H9 (cell line): ENCODE results near the gene MYMX. TPM values are rescaled to one million over a fixed set of nuclear protein-coding genes. Genes with fewer than 3 reads are reported as not detected.

ENCODE experiments used
- DNase-seq: peaks from one replicate; pipeline ENCODE4 v3.0.0-alpha.2; 2017
- H2AFZ ChIP-seq: one replicate; pipeline ENCODE4 v1.6.1; 2013; ENCODE audit warnings: mild to moderate bottlenecking, low read length, control low read depth, moderate library complexity
- H2AK5ac ChIP-seq: 2 replicates; pipeline ENCODE4 v1.6.1; 2013; ENCODE audit warnings: low read length, control low read depth, mixed read lengths; ENCODE audit not compliant: insufficient read length
- H2BK120ac ChIP-seq: one replicate; pipeline ENCODE4 v1.6.1; 2013; ENCODE audit warnings: low read depth, mild to moderate bottlenecking, low read length, control low read depth, inconsistent platforms; ENCODE audit not compliant: poor library complexity, severe bottlenecking
- H2BK12ac ChIP-seq: 2 replicates; pipeline ENCODE4 v1.6.1; 2013; ENCODE audit warnings: low read length, control low read depth, mixed read lengths, low read depth; ENCODE audit not compliant: insufficient read length
- H2BK15ac ChIP-seq: 2 replicates; pipeline ENCODE4 v1.6.1; 2013; ENCODE audit warnings: low read depth, low read length, control low read depth
- H2BK20ac ChIP-seq: one replicate; pipeline ENCODE4 v1.6.1; 2013; ENCODE audit warnings: low read depth, mild to moderate bottlenecking, low read length, control low read depth, inconsistent platforms; ENCODE audit not compliant: poor library complexity, severe bottlenecking
- H2BK5ac ChIP-seq: 2 replicates; pipeline ENCODE4 v1.6.1; 2013; ENCODE audit warnings: low read length, control low read depth, mixed read lengths; ENCODE audit not compliant: insufficient read length
- H3K14ac ChIP-seq: 2 replicates; pipeline ENCODE4 v1.6.1; 2013; ENCODE audit warnings: low read length, control low read depth; ENCODE audit not compliant: insufficient read depth
- H3K18ac ChIP-seq: 2 replicates; pipeline ENCODE4 v1.6.1; 2013; ENCODE audit warnings: low read depth, mild to moderate bottlenecking, mixed read lengths, low read length, control low read depth; ENCODE audit not compliant: insufficient read length
- H3K23ac ChIP-seq: 2 replicates; pipeline ENCODE4 v1.6.1; 2013; ENCODE audit warnings: low read length, control low read depth, mixed read lengths, low read depth; ENCODE audit not compliant: insufficient read length
- H3K23me2 ChIP-seq: 2 replicates; pipeline ENCODE4 v1.6.1; 2013; ENCODE audit warnings: low read depth, mild to moderate bottlenecking, mixed read lengths, low read length, control low read depth; ENCODE audit not compliant: insufficient read length, poor library complexity, severe bottlenecking
- H3K27ac ChIP-seq: 2 replicates; pipeline ENCODE4 v1.5.1; 2013; ENCODE audit warnings: low read length, control low read depth, mixed read lengths, low read depth; ENCODE audit not compliant: insufficient read length
- H3K27me3 ChIP-seq: 2 replicates; pipeline ENCODE4 v1.6.1; 2013; ENCODE audit warnings: low read length, control low read depth, inconsistent platforms; ENCODE audit not compliant: insufficient read depth
- H3K4ac ChIP-seq: 2 replicates; pipeline ENCODE4 v1.6.1; 2013; ENCODE audit warnings: low read depth, mild to moderate bottlenecking, control low read depth, inconsistent platforms, low read length, moderate library complexity
- H3K4me1 ChIP-seq: 2 replicates; pipeline ENCODE4 v1.6.1; 2013; ENCODE audit warnings: low read length, control low read depth, inconsistent platforms; ENCODE audit not compliant: insufficient read depth
- H3K4me2 ChIP-seq: 2 replicates; pipeline ENCODE4 v1.6.1; 2013; ENCODE audit warnings: low read length, control low read depth, mixed read lengths; ENCODE audit not compliant: insufficient read length, insufficient read depth
- H3K56ac ChIP-seq: 2 replicates; pipeline ENCODE4 v1.6.1; 2013; ENCODE audit warnings: low read depth, mild to moderate bottlenecking, mixed read lengths, low read length, control low read depth; ENCODE audit not compliant: insufficient read length
- H3K79me1 ChIP-seq: 2 replicates; pipeline ENCODE4 v1.6.1; 2013; ENCODE audit warnings: low read depth, mild to moderate bottlenecking, moderate library complexity, low read length, control low read depth, inconsistent platforms; ENCODE audit not compliant: insufficient read depth, poor library complexity, severe bottlenecking
- H3K79me2 ChIP-seq: 2 replicates; pipeline ENCODE4 v1.6.1; 2013; ENCODE audit warnings: low read length, control low read depth, inconsistent platforms; ENCODE audit not compliant: insufficient read depth
- H3K9ac ChIP-seq: 2 replicates; pipeline ENCODE4 v1.6.1; 2013; ENCODE audit warnings: low read length, control low read depth, mixed read lengths; ENCODE audit not compliant: insufficient read length; ENCODE audit errors: extremely low read depth
- H3K9me3 ChIP-seq: one replicate; pipeline ENCODE4 v1.6.1; 2013; ENCODE audit warnings: low read depth, low read length, inconsistent platforms; ENCODE audit not compliant: control insufficient read depth
- H3T11ph ChIP-seq: one replicate; pipeline ENCODE4 v1.6.1; 2013; ENCODE audit warnings: mild to moderate bottlenecking, low read length, control low read depth, inconsistent platforms
- H4K20me1 ChIP-seq: one replicate; pipeline ENCODE4 v1.6.1; 2013; ENCODE audit not compliant: control insufficient read depth, insufficient read length, insufficient read depth
- H4K5ac ChIP-seq: 2 replicates; pipeline ENCODE4 v1.6.1; 2013; ENCODE audit warnings: low read depth, mild to moderate bottlenecking, mixed read lengths, low read length, control low read depth; ENCODE audit not compliant: insufficient read length
- H4K8ac ChIP-seq: replicated peaks from 2 replicates; pipeline ENCODE4 v1.6.1; 2013; ENCODE audit warnings: low read length, control low read depth, mixed read lengths, low read depth; ENCODE audit not compliant: insufficient read length
- H4K91ac ChIP-seq: 2 replicates; pipeline ENCODE4 v1.6.1; 2013; ENCODE audit warnings: low read depth, mild to moderate bottlenecking, moderate library complexity, mixed read lengths, low read length, control low read depth; ENCODE audit not compliant: insufficient read length
- H3K27ac Mint-ChIP-seq, 3 experiments: 2 replicates in 2 of 3; 3 replicates in 1 of 3; pipeline ENCODE4 v1.8.0; 2020 to 2021; ENCODE audit warnings: mixed read lengths in 3 of 3, mild to moderate bottlenecking in 1 of 3, moderate library complexity in 1 of 3
- H3K27me3 Mint-ChIP-seq: 2 replicates; pipeline ENCODE4 v1.8.0; 2021; ENCODE audit warnings: low read depth, mild to moderate bottlenecking, moderate library complexity, mixed read lengths
- H3K36me3 Mint-ChIP-seq, 3 experiments: 2 replicates in 2 of 3; 3 replicates in 1 of 3; pipeline ENCODE4 v1.8.0; 2020 to 2021; ENCODE audit warnings: low read depth in 3 of 3, mixed read lengths in 3 of 3; ENCODE audit not compliant: insufficient read depth in 1 of 3
- H3K4me1 Mint-ChIP-seq, 2 experiments: 2 replicates each; pipeline ENCODE4 v1.8.0; 2020; ENCODE audit warnings: mixed read lengths in 2 of 2
- H3K4me3 Mint-ChIP-seq, 2 experiments: 2 replicates in 1 of 2; 3 replicates in 1 of 2; pipeline ENCODE4 v1.8.0; 2020 to 2021; ENCODE audit warnings: mild to moderate bottlenecking in 2 of 2, mixed read lengths in 2 of 2, moderate library complexity in 1 of 2
- H3K9me3 Mint-ChIP-seq, 2 experiments: 2 replicates in 1 of 2; 3 replicates in 1 of 2; pipeline ENCODE4 v1.8.0; 2020; ENCODE audit warnings: mild to moderate bottlenecking in 2 of 2, mixed read lengths in 2 of 2, moderate library complexity in 1 of 2
- WGBS: extraction: QIAGEN DNeasy Blood & Tissue Kit; methylation state at CpG from one replicate; pipeline ENCODE4 v1.1.7; 2013; ENCODE audit warnings: missing lambda C conversion rate, low lambda C conversion rate, mixed read lengths; ENCODE audit not compliant: insufficient read length; ENCODE audit errors: extremely low coverage; 5-methylcytosine and 5-hydroxymethylcytosine counted together
- total RNA-seq: library from RNA; stranded (reverse); gene quantifications from 2 replicates; pipeline ENCODE4 v1.2.1, GENCODE V29; 2021
- TF ChIP-seq, protein P1 (sequence below): fragments of 200-600 bp; sonication (generic); conservative IDR thresholded peaks from 3 replicates; pipeline ENCODE4 v1.8.0; 2021; ENCODE audit warnings: antibody characterized with exemption, mild to moderate bottlenecking

MYMX gene
- total RNA-seq, 1 experiment from 2014 or later = 1.1 TPM

DNA sequence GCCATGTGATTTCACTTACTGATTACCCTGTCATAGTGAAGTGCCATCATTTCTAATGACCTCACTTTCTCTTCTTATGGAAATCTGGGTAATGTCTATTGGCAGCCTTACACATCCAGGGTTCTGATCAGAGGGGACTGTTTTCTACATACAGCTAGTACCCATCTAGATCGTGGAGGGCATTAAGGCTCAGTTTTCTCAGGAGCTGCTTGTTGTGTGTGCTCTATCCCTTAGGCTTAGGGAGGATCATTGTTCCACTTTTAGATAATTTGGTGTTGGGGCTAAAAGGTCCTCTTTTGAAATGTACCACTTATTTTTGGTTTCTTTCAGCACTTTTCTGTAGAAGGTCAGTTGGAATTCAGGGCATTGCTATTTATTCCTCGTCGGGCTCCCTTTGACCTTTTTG, 34.0 kb downstream of the MYMX start:
- H3K27ac Mint-ChIP-seq = peak overlapping the region in 1 of 3 experiments; percentile 50; a peak in 2 of 7 replicates
- no peak overlapping the region for H3K14ac ChIP-seq
- H4K20me1 ChIP-seq = no peaks in the 10 kb centered on the region
- no peak overlapping the region for H3K4ac ChIP-seq
- no peak overlapping the region for H2AK5ac ChIP-seq
- H3K4me1 Mint-ChIP-seq = peaks cover 45 to 48% of the 10 kb centered on the region in 2 experiments
- no peak overlapping the region for H3T11ph ChIP-seq
- no peak overlapping the region for H4K8ac ChIP-seq
- H2AFZ ChIP-seq = no peak overlapping the region
- H2BK12ac ChIP-seq = no peak overlapping the region
- no peaks in the 10 kb centered on the region for H3K27me3 ChIP-seq
- peaks cover 3% of the 10 kb centered on the region; the same call in 1 of the 2 replicates for H3K27me3 Mint-ChIP-seq
- no peak overlapping the region for H3K23ac ChIP-seq
- no peak overlapping the region for H2BK5ac ChIP-seq
- H3K56ac ChIP-seq = no peak overlapping the region
- H2BK20ac ChIP-seq = no peak overlapping the region
- no peak for DNase-seq
- H3K9me3 ChIP-seq = no peaks in the 10 kb centered on the region
- no peak overlapping the region for H3K9ac ChIP-seq
- peaks cover 27% of the 10 kb centered on the region for H3K79me2 ChIP-seq
- peaks cover 3 to 4% of the 10 kb centered on the region in 2 experiments; a peak in 3 of 5 replicates for H3K9me3 Mint-ChIP-seq
- peaks cover 68 to 87% (median 87%) of the 10 kb centered on the region in 3 experiments for H3K36me3 Mint-ChIP-seq
- H2BK120ac ChIP-seq = no peak overlapping the region
- peaks cover 9% of the 10 kb centered on the region for H3K23me2 ChIP-seq
- H4K91ac ChIP-seq = no peak overlapping the region
- H2BK15ac ChIP-seq = no peak overlapping the region
- no peak overlapping the region for H3K27ac ChIP-seq
- no peaks in the 10 kb centered on the region for H3K79me1 ChIP-seq
- H3K4me3 Mint-ChIP-seq = peak overlapping the region in 1 of 2 experiments; percentile 99; a peak in 1 of 5 replicates
- TF ChIP-seq, protein P1, sequence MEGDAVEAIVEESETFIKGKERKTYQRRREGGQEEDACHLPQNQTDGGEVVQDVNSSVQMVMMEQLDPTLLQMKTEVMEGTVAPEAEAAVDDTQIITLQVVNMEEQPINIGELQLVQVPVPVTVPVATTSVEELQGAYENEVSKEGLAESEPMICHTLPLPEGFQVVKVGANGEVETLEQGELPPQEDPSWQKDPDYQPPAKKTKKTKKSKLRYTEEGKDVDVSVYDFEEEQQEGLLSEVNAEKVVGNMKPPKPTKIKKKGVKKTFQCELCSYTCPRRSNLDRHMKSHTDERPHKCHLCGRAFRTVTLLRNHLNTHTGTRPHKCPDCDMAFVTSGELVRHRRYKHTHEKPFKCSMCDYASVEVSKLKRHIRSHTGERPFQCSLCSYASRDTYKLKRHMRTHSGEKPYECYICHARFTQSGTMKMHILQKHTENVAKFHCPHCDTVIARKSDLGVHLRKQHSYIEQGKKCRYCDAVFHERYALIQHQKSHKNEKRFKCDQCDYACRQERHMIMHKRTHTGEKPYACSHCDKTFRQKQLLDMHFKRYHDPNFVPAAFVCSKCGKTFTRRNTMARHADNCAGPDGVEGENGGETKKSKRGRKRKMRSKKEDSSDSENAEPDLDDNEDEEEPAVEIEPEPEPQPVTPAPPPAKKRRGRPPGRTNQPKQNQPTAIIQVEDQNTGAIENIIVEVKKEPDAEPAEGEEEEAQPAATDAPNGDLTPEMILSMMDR = no peak
- H3K18ac ChIP-seq = no peak overlapping the region
- peaks cover 5% of the 10 kb centered on the region; the same call in 1 of the 2 replicates for H3K4me1 ChIP-seq
- WGBS = no CpG with 5 or more reads among the region's 3 CpGs
- no peak overlapping the region for H4K5ac ChIP-seq
- H3K4me2 ChIP-seq = no peak overlapping the region
